HUES64 (cell line): ENCODE measurements around the gene NPBWR2.
A peak's percentile ranks its signal among the peaks of the same experiment; 100 is the strongest.

ENCODE experiments used
- H3K27ac ChIP-seq: 2 replicates; pipeline ENCODE4 v1.7.0; 2013; ENCODE audit warnings: low read depth, low read length, inconsistent platforms
- H3K27me3 ChIP-seq: 2 replicates; pipeline ENCODE4 v1.6.1; 2013; ENCODE audit warnings: mild to moderate bottlenecking, low read length; ENCODE audit not compliant: insufficient read depth
- H3K36me3 ChIP-seq: 2 replicates; pipeline ENCODE4 v1.6.1; 2013; ENCODE audit warnings: mild to moderate bottlenecking, low read length; ENCODE audit not compliant: insufficient read depth
- H3K4me1 ChIP-seq: 2 replicates; pipeline ENCODE4 v1.6.1; 2013; ENCODE audit warnings: mild to moderate bottlenecking, low read length, moderate library complexity; ENCODE audit not compliant: insufficient read depth
- H3K4me3 ChIP-seq: 2 replicates; pipeline ENCODE4 v1.5.1; 2013; ENCODE audit warnings: mild to moderate bottlenecking, low read length, moderate library complexity
- H3K9ac ChIP-seq: 2 replicates; pipeline ENCODE4 v1.6.1; 2013; ENCODE audit warnings: mild to moderate bottlenecking, low read depth, low read length
- H3K9me3 ChIP-seq: 2 replicates; pipeline ENCODE4 v1.6.1; 2013; ENCODE audit warnings: low read depth, low read length; ENCODE audit not compliant: insufficient read depth
- WGBS: fragments of 150-250, 120-280 bp; methylation state at CpG from one replicate; pipeline ENCODE4 v1.1.7; 2013; ENCODE audit warnings: missing lambda C conversion rate; 5-methylcytosine and 5-hydroxymethylcytosine counted together

NPBWR2 gene

GRCh38 chr20:64056639-64056888, 50.8 kb downstream of the NPBWR2 start:
- Histone ChIP-seq H3K9me3 (no peaks in the 10 kb centered on the region), H3K36me3 (no peaks in the 10 kb centered on the region), H3K4me1 (0 out of 2 replicates have a peak, but pooled peaks cover 6% of the 10 kb centered on the region), H3K27ac (no peak overlapping the region), H3K27me3 (no peaks in the 10 kb centered on the region), H3K4me3 (no peak overlapping the region), H3K9ac (no peak overlapping the region)
- WGBS, result 74% methylated on average over 7 of the region's 7 CpGs

DNA sequence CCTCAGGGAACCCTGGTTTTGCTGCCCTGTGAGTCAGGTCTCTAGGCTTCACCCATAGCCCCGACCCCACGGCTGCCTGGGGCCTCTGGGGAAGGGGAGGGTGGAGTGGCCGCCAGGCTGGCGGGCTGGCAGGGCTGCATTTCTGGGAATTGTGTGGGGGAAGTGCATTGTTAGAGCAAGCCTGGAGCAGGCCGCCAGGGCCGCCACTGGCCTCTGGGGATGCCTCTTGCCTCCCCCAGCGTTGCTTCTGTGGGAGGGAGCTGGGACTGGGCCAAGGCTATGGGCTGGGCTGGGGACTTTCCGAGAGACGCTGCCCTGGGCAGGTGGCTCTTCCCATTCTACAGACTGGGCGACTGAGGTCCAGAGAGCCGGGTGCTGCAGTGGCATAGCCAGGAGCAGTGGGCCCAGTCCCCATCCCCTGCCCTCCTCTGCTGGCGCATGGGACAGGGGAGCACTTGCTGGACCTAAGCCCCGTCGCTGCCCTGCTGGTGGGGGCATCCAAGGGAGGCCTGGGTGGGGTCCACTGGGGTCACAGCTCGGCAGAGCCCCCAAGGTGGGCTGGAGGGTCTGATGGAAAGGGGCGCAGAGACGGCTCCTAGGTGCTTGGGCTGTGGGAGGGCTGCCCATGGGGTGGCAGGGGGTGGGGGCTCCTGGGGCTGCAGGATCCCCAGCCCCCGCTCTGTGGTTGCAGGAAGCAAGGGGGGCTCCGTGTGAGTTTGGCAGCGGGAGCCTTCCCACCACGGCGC, 51.3 kb downstream of the NPBWR2 start:
- peaks cover under 1% of the 10 kb centered on the region for H3K27me3 ChIP-seq
- no peak overlapping the region for H3K4me3 ChIP-seq
- no peaks in the 10 kb centered on the region for H3K9me3 ChIP-seq
- H3K36me3 ChIP-seq, result no peaks in the 10 kb centered on the region
- no peak overlapping the region for H3K27ac ChIP-seq
- H3K9ac ChIP-seq, result no peak overlapping the region
- 78% methylated on average over 22 of the region's 22 CpGs for WGBS
- H3K4me1 ChIP-seq, result 0 out of 2 replicates have a peak, but pooled peaks cover 6% of the 10 kb centered on the region

DNA sequence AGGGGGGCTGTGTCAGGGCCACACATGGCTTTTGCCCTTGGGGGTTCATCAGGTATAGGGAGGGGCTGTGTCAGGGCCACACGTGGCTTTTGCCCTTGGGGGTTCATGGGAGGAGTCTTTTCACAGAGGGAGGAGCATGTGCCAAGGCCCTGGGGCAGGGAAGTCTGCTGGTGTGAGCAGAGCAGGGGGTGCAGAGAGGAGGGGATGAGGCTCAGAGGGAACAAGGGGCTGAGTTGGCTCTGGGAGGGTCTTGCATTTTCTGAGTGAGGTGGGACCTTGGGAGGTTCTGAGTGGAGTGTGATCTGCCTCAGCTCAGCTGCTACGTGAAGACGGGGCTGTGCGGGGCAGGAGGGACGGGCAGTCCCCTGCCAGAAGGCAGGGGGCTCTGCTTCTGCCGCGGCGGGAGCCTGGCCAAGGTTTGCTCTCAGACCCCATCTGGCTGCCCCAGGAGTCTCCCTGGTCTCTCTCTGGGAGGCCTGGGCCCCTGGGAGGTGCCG, 51.9 kb downstream of the NPBWR2 start:
- H3K9me3 ChIP-seq, result no peaks in the 10 kb centered on the region
- no peaks in the 10 kb centered on the region for H3K36me3 ChIP-seq
- 81% methylated on average over 9 of the region's 9 CpGs for WGBS
- H3K9ac ChIP-seq, result no peak overlapping the region
- H3K27me3 ChIP-seq, result peaks cover 7% of the 10 kb centered on the region
- H3K4me3 ChIP-seq, result no peak overlapping the region
- 0 out of 2 replicates have a peak, but pooled peaks cover 6% of the 10 kb centered on the region for H3K4me1 ChIP-seq
- no peak overlapping the region for H3K27ac ChIP-seq

DNA sequence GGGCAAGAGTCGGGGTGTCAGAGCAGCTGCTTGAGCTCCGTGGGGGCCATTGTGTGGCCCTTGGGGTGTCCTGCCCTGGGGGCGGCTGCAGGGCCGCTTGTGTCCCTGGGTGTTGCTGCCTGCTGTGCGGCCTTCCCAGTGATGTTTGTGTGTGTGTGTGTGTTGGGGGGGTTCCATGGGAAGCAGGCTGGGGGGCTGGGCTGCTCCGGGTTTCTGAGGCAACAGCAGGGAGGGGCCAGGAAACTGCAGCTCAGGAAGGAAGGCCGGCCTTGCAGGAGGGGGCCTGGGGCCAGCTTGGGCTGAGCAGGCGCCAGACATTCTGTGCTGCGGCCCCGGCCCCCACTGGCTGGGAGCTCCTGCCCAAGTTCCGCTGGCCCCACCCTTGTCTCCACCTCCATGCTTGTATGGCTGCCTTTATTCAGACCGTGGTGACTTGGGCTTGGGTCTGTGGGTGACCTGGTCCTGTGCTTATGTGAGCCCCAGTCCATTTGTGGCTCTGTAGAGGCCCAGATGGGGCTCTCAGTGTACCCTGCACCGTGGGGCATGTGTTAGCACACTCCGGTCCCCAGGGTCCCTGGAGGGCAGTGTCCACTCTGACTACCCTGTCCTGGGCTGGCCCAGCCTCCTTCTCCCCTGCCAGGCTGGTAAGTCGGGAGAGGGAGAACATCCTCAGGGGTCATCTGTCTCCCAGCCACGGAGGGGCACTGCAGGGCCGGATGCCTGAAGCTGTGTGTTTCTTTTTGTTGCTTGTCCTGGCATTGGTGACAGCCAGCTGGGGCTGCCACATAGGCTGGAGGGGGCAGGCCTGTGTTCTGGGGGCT, 53.3 kb downstream of the NPBWR2 start:
- H3K9ac ChIP-seq, result no peak overlapping the region
- 0 out of 2 replicates have a peak, but pooled peaks cover 6% of the 10 kb centered on the region for H3K4me1 ChIP-seq
- H3K9me3 ChIP-seq, result no peaks in the 10 kb centered on the region
- H3K27ac ChIP-seq, result 0 out of 2 replicates have a peak overlapping the region, but pooled peaks have one; percentile 25
- peaks cover 21% of the 10 kb centered on the region for H3K27me3 ChIP-seq
- no peak overlapping the region for H3K4me3 ChIP-seq
- H3K36me3 ChIP-seq, result no peaks in the 10 kb centered on the region
- WGBS, result 45% methylated on average over 17 of the region's 17 CpGs
